ENCODE data around the gene CNRIP1.

CNRIP1 gene

DNA sequence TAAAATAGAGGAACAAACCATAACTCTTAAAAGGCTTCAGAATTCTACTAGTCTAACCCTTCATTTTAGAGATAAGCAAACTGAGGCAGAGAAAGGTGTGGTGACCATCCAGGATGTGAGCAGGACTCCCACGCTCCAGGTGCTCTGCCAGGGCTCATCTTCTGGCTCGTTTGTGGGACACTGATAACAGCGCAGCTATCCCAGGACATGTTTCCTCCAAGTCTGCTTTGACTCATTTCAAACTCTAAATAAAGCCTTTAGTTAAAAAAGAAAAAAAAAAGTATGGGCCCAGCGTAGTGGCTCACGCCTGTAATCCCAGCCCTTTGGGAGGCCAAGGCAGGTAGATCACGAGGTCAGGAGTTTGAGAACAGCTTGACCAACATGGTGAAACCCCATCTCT is 28.4 kb downstream of the CNRIP1 start:
- DNase-seq: no peak

DNA sequence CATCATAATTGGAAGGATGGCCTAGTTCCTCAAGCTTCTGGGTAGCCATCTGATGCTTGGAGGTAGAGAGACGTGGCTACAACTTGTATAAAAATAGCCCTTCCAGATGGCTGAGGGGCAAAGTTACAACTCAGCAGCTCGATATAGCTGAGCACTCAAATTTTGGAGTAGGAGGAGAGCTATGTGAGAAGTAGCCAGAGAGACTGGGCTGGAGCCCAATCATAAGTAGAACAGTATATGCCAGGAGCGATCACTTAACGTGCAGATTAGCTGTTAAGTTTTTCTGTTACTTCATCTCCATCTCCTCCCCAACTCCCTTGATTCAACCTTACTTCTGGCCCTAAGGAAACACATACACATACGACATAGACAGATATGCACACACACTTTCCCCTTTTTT is 28.8 kb downstream of the CNRIP1 start:
- no peak for DNase-seq

DNA sequence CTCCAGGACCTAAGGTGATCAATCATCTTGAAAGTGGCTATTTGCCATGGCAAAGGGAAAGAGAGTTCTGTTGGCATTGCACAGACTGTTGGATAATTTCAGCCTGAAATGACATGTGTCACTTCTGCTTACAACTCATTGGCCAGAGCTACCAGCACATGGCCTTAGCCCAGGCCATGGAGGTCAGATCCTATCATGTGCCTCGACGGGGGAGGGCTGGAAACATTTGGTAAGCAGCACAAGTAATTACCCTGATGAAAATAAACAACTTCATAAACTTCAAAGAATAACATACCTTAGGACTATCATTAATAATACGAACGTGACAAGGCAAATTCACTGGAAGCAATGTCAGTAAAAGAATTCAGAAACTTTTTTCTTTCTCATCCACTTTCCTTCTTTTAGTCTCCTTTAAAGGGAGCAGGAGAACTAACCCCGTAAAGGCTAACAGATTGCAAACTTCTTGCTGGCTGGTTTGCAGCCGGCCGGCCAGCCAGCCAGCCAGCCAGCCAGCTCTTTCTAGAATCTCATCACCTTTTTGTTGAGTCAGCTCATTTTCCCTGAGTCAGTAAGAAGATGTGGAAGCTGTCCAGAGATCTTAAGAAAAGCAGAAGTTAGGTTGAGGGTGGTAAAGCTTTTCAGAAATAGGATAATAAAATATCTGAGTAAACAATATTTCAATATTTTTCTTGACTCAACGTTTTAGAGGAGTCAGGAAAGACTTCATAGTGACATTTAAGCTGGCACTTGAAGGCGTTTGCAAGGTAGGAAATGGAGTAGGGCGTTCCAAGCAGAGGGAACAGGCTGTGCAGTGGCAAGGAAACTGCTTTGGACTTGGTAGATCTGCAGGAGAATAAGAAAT is 31.9 kb downstream of the CNRIP1 start:
- DNase-seq: no peak

DNA sequence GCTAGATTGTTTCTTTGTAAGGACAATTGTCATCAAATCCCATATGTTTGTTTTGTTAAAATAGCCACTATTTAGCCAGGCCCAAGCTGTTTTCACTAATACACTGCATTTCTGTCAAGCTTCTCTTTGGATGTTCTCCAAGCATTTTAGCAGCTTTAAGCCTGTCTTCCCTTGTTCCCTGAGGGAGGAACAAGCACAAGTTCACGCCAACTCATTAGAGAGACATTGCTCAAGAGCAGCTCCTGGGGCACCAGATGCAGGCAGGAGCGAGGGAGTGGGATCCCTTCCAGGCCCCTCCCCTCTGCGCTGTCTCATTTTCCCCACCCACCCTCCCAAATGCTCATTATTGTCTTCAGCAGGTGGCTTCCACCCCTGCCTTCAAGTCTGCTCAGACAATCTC is 34.9 kb downstream of the CNRIP1 start:
- no peak for DNase-seq

DNA sequence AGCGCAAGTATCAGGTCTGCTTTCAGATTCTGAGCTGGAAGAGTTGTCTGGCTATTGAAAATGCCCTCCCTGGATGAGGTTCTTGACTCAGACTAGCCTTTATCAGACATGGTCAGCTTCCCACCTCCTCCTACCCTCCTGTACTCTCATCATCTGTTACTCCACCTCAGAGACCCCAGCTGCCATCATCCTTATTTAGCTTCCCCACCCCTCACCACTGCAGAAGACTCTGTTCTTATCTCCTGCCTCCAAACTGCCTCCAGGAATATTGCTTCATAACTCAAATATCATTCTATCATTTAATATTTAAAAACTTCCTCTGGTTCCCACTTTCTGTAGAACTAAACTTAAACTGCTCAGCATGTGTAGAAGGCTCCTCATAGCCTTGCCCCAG is 36.3 kb downstream of the CNRIP1 start:
- DNase-seq: no peak

DNA sequence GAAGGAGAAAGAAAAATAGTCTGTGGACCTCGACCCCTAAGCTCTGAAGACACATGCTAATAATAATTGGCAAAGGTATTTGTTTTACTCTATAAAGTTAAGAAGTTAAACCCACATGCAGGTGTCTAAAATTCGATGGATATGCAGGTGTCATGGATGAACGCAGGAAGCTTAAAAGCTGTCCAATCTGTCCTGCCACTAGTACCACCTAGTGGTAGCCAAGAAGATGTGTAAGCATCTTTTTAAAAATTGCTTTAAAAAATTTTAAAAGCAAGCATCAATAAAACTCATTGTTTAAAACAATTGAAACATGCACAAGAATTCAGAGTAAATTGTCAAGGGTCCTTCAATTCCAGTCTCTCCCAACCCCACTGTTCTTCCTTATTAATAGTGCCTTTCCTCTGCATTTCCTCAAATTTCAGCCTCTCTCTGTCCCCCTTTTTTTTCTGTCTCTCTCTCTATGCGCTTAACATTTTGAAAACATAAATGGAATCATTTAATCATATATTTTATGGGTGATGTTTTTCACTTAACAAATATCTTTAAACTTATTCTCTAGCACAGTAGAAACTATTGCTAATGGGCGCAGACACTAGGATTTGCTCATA is 36.8 kb downstream of the CNRIP1 start:
- no peak for DNase-seq

DNA sequence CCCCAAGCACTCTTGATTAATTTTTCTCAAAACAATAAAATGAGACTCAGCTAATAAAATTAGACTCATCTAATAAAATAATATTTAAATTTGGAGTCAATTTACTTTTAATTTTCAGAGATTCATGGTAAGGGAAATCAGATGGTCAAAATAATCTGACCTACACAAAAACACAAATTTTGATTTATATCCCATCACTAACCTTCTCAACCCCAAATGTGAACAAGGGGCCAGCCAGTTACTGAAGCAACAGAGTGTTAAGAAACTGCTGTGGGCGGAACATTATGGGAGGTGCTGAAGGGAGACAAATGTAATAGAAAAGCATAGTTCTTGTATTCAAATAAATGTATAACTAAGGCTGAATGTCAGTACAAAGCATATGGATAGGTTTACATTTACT is 39.0 kb downstream of the CNRIP1 start:
- DNase-seq: no peak

DNA sequence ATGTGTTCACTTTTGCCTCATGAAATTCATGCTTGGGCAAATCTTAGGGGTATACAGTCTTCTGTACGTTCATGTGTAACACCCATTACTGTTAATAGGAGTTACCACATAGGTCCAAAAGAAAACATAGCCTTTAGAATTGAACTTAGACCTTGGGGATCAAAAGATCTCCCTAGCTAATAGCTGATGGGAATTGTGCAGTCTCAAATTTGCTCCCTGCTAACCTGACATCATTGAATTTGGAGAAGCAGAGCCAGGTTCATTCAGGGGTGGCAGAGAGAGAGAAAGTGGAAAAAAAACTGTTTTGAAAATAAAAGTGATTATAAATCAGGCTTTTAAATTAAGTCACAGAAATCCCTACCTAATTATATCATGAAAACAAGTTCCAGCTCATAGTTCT is 39.4 kb downstream of the CNRIP1 start:
- DNase-seq: no peak

DNA sequence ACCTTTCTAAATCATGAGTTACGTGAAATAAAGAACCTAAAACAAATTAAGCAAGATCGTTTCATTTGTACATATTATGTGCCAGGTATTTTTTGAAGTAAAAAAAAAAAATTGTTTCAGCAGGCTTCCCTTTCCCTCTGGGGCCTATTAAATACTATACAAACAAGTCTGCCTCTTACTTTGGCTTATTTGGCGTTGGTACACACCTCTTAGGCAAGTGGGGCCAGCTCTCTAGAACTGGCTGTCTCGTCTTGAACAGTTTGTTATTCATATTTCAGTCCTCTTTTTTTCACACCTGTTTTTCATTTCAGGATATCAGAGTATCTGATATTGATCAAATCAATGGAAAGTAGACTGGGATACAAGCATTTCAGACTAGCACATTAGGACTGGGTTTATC is 40.1 kb downstream of the CNRIP1 start:
- DNase-seq: no peak

DNA sequence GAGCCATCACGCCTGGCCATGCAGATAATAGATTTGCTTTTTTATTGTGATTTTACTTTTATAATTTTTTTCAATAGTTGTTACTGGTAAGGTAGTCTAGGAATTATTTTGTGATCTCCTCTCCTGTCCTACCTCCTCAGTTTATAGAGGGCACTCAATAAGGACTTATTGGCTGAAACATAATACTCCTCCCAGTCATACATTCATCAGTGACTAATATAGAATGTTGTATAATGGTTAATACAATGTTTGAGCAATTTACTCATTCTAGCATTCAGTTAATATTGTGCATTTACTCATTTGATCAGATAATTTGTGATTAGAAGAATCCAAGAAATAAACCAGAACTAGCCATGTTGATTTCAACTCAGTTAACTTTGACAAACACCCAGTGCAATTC is 41.6 kb downstream of the CNRIP1 start:
- DNase-seq: no peak

DNA sequence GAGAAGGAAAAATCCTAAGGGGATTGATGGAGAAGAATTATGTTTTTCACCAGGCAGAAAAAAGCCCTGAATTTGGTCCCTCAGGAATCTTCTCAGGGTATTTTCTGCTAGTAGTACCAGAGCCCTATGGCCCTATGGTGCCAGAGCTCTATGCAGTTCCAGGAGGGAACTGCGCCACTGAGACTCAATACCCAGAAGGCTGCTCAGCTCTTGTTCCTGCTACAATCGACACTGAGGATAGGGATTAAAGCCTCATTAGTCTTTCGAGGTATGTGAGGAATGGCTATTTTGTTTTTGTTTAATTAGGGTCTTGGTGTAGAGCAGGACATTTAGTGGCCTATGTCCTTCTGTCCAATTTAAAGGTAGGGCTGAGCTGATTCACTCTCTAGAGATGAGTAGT is 45.7 kb downstream of the CNRIP1 start:
- no peak for DNase-seq

DNA sequence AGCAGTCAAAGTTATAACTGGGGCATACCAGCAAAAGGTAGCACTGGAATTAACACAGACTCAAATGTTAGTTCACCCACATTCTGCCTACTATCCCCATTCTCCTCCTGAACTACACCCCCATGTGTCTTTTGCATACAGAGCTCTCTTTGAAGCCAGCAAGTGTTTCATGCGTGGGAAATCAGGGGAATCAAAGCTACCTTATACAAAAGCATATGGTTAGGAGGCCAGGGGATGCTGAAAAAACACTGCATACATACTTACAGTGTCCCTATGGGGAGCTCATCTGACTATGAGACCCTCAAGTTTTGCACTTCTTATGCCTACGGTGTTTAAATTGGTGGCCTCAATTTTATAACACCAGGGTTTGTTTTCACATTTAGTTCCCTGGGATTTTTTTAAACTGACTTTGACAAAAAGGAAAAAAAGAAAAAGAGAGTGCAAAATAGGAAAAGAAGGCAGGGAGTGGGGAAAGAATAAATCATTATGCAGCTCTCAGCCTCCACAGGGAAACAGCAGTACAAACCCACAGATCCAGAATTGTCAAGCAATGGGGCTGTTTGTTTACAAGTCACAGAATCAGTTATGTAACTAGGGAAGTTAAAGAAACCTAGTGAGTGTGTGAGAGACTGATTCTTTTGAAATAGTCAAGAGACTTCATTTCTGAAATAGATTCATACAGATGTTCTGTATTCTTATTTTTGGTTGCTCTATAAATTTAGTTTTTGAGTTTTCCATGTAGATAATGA is 47.3 kb downstream of the CNRIP1 start:
- DNase-seq: no peak

DNA sequence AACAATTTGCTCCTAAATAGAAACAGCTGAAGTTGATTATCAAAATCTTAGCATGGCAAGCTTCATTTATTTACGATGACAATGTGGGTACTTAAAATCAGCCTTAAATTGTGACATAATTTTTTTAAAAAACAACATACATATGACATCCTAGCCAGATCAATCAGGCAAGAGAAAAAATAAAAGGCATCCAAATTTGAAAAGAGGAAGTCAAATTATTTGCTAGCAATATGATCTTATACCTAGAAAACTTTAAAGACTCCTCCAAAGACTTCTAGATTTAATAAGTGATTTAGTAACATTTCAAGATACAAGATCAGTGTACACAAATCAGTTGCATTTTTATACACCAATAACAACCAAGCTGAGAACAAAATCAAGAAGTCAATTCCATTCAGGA is 53.1 kb downstream of the CNRIP1 start:
- DNase-seq: no peak

DNA sequence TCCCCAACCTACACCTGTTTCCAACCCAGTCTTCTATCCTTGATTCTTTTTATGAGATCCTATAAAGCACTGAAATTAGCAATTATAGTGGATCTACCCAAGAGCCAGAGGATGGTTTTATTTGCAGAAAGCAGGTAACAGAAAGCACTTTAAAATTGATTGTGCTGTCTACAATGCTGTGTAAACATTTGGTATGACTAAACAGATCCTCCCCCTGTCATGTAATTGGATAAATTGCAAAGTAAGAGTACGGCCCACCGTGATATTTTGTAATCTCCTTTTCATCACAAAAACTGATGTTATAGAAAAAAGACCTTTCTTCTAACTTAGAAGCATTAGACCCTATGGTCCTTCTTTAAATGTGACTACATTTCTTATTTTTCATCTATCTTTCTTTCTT is 56.1 kb downstream of the CNRIP1 start:
- no peak for DNase-seq

DNA sequence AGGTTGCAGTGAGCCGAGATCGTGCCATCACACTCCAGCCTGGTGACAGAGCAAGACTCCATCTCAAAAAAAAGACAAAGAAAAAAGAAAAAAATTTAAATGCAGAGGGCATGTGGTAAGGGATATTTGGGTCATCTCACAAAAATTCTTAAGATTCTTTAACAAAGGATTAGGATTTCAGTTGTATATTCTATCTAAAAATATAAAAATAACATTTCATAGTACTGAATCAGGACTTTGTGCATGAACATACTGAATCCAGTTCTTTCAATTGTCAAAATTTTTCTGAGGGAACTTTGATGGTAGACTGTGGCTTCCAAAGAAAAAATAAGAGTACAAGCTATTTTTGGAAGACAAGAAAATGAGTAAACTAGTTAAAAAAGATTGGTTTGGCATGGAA is 60.9 kb downstream of the CNRIP1 start:
- DNase-seq: no peak

DNA sequence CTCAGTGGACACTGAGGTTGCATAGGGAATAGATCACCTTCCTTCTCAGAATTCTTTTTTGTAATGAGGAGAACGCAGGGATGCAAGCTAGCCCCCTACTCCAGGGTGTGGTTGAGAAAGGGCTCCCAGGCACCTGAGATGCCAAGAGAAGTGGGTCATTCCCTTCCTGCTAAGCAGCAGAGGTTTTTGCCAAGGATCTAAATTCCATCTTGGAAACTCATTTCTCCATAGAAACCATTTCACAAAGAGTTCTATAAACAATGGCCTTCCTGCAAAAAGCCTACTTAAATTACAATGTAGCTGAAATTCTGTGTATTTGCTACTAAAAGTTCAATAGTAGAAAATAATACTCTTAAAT is 63.7 kb downstream of the CNRIP1 start:
- DNase-seq: no peak

DNA sequence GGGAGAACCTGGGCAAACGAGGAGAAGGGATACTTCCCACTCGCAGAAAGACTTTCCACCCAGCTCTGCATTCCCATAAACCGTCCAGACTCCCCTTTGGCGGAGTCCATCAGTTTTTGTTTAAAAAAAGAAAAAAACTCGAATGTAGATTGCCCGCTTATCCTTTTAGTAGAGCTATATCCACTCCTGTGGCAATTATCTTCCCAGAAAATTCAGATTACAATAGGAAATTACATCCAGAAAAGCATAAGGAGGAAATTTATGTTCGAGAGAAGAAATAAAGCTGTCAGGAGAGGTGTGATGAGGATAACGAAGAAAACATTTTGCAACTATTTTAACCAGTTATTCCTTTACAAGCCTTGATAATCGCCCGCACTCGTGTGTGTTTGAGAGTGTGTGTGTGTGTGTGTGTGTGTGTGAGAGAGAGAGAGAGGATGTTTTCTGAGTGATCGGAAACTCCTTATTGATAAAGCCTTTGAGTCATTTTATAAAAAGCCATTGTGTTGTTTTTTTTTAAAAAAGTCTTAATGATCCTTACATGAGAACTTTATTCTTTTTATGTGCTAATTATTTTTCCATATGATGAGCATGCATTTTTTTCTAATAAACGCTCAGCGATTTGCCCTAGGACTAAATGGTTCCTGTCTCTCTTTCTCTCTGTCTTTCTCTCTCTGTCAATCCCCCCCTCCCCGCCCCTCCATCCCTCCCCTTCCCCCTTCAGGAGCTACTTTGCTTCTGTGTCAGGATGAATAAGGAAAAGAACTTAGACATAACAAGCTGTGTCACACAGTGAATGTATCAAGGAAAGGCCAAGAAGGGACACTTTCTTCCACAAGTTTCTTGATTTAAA is 66.3 kb downstream of the CNRIP1 start:
- DNase-seq: no peak

DNA sequence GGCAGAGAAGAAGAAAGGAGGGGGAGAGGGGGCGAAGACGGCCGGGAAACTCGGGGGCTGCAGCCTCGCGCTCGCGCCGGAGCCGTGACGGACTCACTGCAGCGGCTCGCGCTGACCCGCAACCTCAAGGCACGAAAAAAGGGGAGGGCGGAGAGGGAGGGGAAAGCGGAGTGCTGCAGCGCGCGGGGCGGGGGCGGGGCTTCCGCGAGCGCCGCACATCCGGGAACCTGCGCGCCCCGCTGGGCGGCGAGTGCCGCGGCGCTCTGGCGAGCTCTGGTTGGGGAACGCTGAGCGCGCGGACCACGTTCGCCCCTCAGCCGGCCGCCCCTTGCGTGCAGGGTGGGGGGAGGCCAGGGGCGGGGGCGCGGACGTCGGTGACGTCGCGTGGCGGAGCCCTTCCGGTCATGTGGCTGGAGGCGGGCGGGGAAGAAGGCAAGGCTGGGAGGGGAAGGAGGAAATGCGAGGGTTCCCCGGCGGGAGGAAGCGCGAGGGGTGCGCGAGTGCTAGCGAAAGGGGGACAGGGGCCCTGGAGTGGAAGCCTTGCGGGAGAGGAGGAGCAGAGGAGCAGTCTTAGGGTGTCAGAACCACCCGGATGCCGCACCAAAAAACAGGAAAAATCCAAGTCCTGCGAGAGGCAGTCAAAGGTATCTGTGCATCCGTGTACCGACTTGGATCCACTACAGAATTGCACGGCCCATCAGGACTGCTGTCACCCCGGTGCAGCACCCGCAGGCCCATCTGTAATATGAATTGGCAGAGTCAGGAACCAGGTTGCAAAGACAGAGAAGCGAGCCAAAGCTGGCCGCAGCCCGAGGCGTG is 67.1 kb downstream of the CNRIP1 start, which contains the start of gene PPP3R1:
PPP3R1 (minus strand) TSS at position 133 of the 819 bp plus-strand sequence. CDS start 405 bp downstream, outside the sequence.
- DNase-seq: peak; percentile 81 to 89

DNA sequence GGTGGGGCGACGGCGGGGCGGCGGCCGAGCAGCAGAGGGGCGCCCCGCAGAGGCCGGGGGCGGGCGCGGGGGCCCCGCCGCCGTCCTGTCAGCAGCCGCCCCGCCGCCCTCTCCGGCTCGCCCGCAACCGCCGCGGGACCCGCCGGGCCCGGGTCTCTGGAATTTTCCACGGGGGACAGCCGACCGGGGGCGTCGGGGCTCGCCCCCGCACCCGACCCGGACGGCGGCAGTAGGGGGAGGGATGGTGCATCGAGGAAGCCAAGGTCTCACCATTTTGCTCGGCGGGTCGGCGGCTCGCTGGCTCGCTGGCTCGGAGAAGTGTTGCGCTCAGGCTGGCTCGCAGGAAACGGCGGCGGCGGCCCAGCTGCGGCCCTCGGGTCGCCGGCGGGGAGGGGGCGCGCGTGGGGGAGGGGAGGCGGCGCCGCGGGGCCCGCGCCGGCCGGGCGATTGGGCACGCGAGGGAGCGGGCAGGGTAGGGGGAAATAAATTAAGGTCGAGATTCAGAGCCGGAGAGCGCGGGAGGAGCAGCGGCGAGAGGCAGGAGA is 67.8 kb downstream of the CNRIP1 start:
- DNase-seq: no peak

DNA sequence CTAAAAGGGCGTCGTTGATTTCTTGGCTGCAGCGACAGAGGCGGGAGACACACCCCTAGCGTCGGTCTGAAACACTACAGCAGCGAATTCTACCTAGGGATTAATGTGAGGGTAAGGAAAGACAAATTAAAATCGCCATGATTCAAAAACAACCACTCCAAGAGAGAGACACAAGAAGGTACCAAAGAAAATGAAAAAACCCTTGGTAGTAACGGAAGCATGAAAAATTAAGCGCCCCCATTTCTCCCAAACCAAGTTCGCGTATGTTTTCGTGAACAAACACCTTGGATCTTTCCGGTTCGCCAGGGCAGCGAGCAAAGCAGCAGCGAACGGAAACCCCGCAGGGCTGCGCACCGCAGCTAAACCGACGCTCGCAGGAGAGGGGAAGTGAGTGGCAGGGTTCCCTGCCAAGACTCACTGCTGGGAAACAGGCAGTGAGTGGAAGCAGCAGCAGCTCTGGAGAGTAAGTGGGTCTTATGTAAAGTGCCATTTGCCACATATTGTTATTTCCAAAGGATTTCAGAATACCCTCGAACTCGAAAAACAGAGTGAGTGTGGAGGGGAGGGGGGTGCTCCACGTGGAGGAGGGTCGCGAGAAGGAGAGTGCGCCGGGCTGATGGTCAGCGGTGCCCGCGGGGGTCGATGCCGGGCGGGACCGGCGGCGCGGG is 68.4 kb downstream of the CNRIP1 start:
- DNase-seq: peak; percentile 5 to 81

DNA sequence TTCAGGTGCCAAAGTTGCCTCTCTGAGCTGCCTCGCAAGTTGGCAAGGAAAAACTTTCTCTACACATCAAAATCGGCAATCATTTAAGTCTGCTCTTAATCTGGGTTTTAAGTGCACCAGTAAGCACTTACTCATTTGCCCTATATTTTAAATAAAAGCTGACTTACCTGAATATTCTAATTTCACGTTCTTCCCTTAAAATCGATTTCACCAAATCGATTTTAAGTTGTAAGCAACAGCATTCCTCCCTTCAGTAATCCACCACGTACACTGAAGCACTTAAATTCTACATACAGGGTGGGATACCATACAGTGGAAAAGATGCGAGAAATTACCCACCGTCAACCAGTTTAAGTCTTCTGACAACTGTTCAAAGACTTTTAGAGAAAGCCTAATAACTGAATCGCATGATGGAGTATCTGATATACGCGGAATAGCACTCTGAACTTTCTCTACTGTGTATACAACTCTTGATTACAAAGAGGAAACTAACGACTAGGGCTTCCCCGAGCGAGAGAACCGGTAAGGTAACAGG is 69.0 kb downstream of the CNRIP1 start:
- DNase-seq: no peak
